Measurements from ENCODE around the gene TFEB. TPM values are rescaled to one million over a fixed set of nuclear protein-coding genes. Genes with fewer than 3 reads are reported as not detected.

Gene TFEB
- total and polyA plus RNA-seq, 2 donors (not counting 3 experiments of a cell fraction or from before 2014, with no cell fraction given), result 4.9 to 6.6 TPM

- FAIRE-seq (no peak), DNase-seq (ENCODE audit: low read depth, low spot score) (no peak)
- CTCF ChIA-PET, result interaction anchor here (0.7 to 1.2 kb wide), 2 partner anchors 14 to 51 kb away, joined by 3 read pairs; no protein-coding TSS in a partner anchor
- no peak overlapping the region for H3K4me3 ChIP-seq (replicated peaks in 1 of 3; ENCODE audit: insufficient read depth in 1 of 3, low read depth in 1 of 3, low read length in 3 of 3)
- no peaks in the 10 kb centered on the region for H3K27me3 ChIP-seq (ENCODE audit: control insufficient read depth in 2 of 2, insufficient read depth in 2 of 2, low read length in 2 of 2)
- no peaks in the 10 kb centered on the region for H3K9me3 ChIP-seq (replicated peaks; ENCODE audit: control insufficient read depth, insufficient read depth, low read length)
- BruUV-seq (replicated peaks), result no TSS peak
- H3K36me3 ChIP-seq (ENCODE audit: control insufficient read depth in 2 of 2, extremely low read depth in 1 of 2, insufficient read depth in 2 of 2, low read length in 2 of 2), result peaks cover 0 to 40% of the 10 kb centered on the region in 2 experiments
- H3K9ac ChIP-seq (replicated peaks; ENCODE audit: extremely low read depth, insufficient read depth, low read length), result no peak overlapping the region
- no peak overlapping the region for H3K27ac ChIP-seq (ENCODE audit: insufficient read depth, low read depth, low read length)
- no peak overlapping the region for H2AFZ ChIP-seq (ENCODE audit: low read depth, low read length)
- dilution Hi-C loops (cut with MboI; ENCODE audit: extremely low pct_ligation_motif_present, low sequenced_read_pairs) (no loop called here), intact Hi-C loops (cut with micrococcal nuclease) (no loop called here)
- H3K4me1 ChIP-seq (ENCODE audit: control insufficient read depth, extremely low read depth, insufficient read depth, low read length), result peaks cover 17% of the 10 kb centered on the region
- H3K4me2 ChIP-seq (ENCODE audit: insufficient read depth, low read length), result no peak overlapping the region
- H3K9me1 ChIP-seq (replicated peaks; ENCODE audit: control insufficient read depth, extremely low read depth, insufficient read depth, low read length), result no peaks in the 10 kb centered on the region
- POLR2A ChIA-PET, result no interaction called here
- H3K79me2 ChIP-seq (ENCODE audit: control insufficient read depth, insufficient read depth, low read length), result no peaks in the 10 kb centered on the region
- TF ChIP-seq FOS (IDR thresholded peaks at IDR 0.05; ENCODE audit: borderline replicate concordance, insufficient read depth, low read length) (no peak), CTCF (IDR thresholded peaks at IDR 0.05; ENCODE audit: extremely low read depth in 1 of 2, insufficient read depth in 1 of 2, low read depth in 1 of 2, low read length in 2 of 2) (no peak), JUN (IDR thresholded peaks at IDR 0.05; ENCODE audit: borderline replicate concordance, insufficient read depth, insufficient read length, low read depth) (no peak), POLR2AphosphoS5 (IDR thresholded peaks at IDR 0.05; ENCODE audit: insufficient read depth, low read depth, low read length) (no peak), GATA2 (IDR thresholded peaks at IDR 0.05; ENCODE audit: insufficient read depth, insufficient read length, low read depth, low read length) (no peak), MYC (IDR thresholded peaks at IDR 0.05; ENCODE audit: low read depth, low read length) (no peak), POLR2A (IDR thresholded peaks at IDR 0.05; ENCODE audit: low read depth, low read length) (no peak), EZH2 (IDR thresholded peaks at IDR 0.05; ENCODE audit: borderline replicate concordance, low read depth, low read length, severe bottlenecking) (no peak), MAX (IDR thresholded peaks at IDR 0.05; ENCODE audit: insufficient read depth, insufficient read length) (no peak)
- H4K20me1 ChIP-seq (replicated peaks; ENCODE audit: control insufficient read depth, extremely low read depth, insufficient read depth, low read length), result no peaks in the 10 kb centered on the region
Observed at GRCh38 chr6:41652866-41653652, 82.3 kb downstream of the TFEB start.

All from endothelial cell of umbilical vein (primary cell).